GM21619 (cell line): ENCODE measurements around the gene PLA2G12B.
"Not testable (repeated sequence)": the region's sequence is repeated elsewhere in the genome, so short reads cannot be mapped to it uniquely, and the experiment has no call there.

Experiments used
- ATAC-seq: cut with Tn5 transposase; IDR thresholded peaks from one replicate; pipeline ENCODE4 v1.9.1; 2021; ENCODE audit not compliant: unreplicated experiment

Gene PLA2G12B

GRCh38 chr10:72943498-72944234, 10.9 kb downstream of the PLA2G12B start:
- ATAC-seq: no peak

- ATAC-seq: no peak
Observed at GRCh38 chr10:72935361-72935760, 19.2 kb downstream of the PLA2G12B start.

DNA sequence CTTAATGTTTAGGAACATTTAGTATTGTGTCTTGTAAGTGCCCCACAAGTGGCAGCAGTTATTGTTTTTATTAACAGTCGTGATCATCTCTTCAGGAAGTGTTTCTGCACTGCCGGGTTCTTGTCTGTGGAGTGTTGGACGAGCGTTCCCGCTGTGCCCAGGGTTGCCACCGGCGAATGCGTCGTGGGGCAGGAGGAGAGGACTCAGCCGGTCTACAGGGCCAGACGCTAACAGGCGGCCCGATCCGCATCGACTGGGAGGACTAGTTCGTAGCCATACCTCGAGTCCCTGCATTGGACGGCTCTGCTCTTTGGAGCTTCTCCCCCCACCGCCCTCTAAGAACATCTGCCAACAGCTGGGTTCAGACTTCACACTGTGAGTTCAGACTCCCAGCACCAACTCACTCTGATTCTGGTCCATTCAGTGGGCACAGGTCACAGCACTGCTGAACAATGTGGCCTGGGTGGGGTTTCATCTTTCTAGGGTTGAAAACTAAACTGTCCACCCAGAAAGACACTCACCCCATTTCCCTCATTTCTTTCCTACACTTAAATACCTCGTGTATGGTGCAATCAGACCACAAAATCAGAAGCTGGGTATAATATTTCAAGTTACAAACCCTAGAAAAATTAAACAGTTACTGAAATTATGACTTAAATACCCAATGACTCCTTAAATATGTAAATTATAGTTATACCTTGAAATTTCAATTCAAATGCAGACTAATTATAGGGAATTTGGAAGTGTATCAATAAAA, 22.2 kb downstream of the PLA2G12B start:
- no peak for ATAC-seq

DNA sequence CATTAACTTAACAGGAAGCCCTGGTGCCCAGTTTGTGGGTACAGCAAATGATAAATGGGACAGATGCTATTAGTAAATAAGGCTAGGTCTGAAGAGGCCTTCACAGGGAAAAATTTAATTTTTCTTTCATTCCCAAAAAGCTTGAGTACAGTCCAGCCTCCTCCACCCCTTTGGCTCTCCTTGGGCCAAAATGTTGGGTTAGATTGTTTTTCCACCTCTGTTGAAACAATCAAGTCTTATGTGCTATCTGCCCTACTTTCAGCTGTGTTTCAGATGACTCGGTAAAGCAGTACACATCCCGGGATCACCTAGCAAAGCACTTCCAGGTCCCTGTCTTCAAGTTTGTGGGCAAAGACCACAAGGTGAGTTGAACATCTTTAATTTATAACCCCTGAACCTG, 24.3 kb downstream of the PLA2G12B start:
- no peak for ATAC-seq

GRCh38 chr10:72928798-72929197, 25.8 kb downstream of the PLA2G12B start:
- ATAC-seq: no peak

GRCh38 chr10:72927485-72927884, 27.1 kb downstream of the PLA2G12B start:
- no peak for ATAC-seq

- ATAC-seq: no peak
Observed at GRCh38 chr10:72925951-72926465, 28.6 kb downstream of the PLA2G12B start.

GRCh38 chr10:72924351-72924750, 30.3 kb downstream of the PLA2G12B start:
- no peak for ATAC-seq

DNA sequence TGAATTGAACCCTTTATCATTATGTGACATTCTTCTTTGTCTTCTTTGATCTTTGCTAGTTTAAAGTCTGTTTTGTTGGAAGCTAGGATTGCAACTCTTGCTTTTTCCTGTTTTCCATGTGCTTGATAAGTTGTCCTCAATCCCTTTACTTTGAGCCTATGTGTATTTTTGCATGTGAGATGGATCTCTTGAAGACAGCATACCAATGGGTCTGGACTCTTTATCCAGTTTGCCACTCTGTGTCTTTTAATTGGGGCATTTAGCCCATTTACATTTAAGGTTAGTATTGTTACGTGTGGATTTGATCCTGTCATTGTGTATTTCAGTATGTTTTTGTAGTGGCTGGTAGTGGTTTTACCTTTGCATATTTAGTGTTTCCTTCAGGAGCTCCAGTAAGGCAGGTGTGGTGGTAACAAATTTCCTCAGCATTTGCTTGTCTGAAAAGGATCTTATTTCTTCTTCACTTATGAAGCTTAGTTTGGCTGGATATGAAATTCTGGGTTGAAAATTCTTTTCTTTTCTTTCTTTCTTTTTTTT, 33.4 kb downstream of the PLA2G12B start:
- ATAC-seq: not testable (repeated sequence)

- no peak for ATAC-seq
Observed at GRCh38 chr10:72918352-72918751, 36.3 kb downstream of the PLA2G12B start.

GRCh38 chr10:72917803-72918332, 36.7 kb downstream of the PLA2G12B start:
- ATAC-seq: not testable (repeated sequence)

DNA sequence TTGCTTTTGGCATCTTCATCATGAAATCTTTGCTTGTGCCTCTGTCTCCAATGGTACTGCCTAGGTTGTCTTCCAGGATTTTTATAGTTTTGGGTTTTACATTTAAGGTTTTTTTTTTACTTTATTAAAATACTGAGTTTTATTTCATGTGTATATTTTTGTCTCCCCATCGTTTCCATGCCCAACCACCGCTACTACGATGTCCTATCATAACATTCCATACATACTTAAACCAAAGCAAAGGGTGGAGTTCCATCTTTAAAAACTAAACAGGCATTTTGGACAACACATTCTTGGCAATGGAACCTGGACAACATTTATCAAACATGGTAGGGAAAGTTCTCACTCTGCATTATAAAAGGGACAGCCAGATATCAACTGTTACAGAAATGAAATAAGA, 37.4 kb downstream of the PLA2G12B start:
- ATAC-seq: not testable (repeated sequence)

DNA sequence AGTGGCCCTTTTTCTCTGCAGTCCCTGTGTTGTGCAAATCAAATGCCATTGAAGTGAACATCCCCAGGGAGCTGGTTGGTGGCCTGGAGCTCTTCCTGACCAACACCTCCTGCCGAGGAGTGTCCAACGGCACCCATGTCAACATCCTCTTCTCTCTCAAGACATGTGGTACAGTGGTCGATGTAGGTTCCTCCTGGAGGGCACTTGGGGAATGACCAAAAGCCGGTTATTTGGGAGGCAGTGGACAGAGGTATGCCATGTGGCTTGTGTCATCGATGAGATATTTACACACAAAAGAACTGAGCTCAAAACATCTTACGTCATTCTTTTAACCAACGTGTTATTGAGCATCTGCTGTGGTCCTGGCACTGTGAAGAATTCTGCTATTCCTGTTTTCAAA, 41.3 kb downstream of the PLA2G12B start:
- ATAC-seq: no peak

DNA sequence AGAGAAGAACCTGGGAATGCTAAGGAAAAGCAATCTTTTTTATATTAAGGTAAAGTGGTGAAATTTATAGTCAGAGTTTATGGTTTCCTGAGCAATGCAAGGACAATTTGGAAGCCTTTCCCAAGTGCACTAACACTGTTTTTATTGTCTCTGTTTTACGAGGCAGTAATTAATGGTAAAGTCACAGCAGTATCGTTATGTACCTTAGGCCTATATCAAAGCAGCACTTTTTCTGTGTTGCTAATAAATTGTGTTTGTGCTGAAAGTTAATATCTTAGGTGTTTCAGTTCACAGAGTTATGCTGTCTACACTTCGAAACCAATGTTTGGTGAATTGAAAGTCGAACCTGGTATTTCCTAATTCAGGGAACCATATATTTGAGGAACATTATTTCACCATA, 41.9 kb downstream of the PLA2G12B start:
- no peak for ATAC-seq

GRCh38 chr10:72911758-72912157, 42.8 kb downstream of the PLA2G12B start:
- ATAC-seq: no peak

DNA sequence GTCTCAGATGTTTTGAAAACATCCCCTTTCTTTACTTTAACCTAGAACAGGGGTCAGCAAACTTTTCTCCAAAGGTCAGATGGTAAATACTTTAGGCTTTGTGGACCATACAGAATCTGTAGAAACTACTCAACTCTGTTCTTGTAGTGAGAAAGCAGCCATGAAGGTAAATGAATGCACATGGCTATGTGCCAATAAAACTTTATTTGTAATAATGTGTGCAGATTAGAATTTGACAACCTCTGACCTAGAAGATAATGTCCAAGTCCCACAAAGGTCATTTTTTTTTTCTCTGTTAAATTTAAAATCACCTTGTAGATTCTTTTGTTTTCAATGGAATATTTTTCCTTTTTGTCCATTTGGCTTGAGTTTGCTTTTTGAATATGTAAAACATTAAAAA, 43.9 kb downstream of the PLA2G12B start:
- no peak for ATAC-seq

DNA sequence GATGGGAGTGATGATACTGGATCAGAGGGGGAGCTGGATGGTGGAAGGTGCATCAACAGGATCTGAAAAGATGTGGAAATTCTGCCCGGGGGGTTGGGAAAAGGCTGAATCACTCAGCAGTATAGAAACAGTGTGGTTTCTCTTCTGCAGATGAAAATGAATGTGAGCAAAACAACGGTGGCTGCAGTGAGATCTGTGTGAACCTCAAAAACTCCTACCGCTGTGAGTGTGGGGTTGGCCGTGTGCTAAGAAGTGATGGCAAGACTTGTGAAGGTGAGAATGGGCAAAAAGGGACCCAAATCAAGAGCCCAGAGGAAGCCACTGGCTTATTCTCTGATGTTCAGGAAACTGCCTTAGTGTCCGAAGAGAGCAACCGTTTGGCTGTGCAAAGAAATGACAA, 48.2 kb downstream of the PLA2G12B start:
- no peak for ATAC-seq

GRCh38 chr10:72904806-72905205, 49.8 kb downstream of the PLA2G12B start:
- no peak for ATAC-seq

DNA sequence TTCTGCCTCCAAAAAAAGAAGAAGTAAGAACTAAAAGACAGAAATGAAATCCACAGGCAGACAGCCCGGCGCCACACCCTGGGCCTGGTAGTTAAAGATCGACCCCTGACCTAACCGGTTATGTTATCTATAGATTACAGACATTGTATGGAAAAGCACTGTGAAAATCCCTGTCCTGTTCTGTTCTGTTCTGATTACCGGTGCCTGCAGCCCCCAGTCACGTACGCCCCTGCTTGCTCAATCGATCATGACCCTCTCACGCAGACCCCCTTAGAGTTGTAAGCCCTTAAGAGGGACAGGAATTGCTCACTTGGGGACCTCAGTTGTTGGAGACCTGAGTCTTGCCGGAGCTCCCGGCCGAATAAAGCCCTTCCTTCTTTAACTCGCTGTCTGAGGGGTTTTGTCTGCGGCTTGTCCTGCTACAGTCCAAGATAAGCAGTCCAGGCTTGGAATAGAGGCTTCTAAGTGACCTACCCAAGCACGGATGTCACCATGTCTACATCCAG, 50.6 kb downstream of the PLA2G12B start:
- not testable (repeated sequence) for ATAC-seq

DNA sequence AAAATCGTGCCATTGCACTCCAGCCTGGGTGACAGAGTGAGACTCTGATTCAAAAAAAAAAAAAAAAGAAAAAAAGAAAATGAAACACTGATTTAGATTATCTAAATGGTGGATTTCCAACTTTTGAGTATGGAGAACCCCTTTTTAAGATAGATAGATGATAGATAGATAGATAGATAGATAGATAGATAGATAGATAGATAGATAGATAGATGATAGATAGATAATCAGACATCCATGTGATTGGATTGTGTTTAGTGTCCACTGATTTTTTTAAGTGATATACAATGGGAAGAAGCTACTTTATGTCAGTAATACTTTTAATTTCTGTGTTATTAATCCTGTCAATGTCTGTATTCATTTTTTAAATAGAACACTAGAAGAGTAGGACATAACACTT, 55.1 kb downstream of the PLA2G12B start:
- no peak for ATAC-seq

- no peak for ATAC-seq
Observed at GRCh38 chr10:72898616-72899015, 56.0 kb downstream of the PLA2G12B start.
